Natural killer cell (primary cell): Measurements from ENCODE around the gene ELMO1. TPM values are rescaled to one million over a fixed set of nuclear protein-coding genes. Genes with fewer than 3 reads are reported as not detected.
A peak's percentile ranks its signal among the peaks of the same experiment; 100 is the strongest.

Experiments used
- ATAC-seq, 3 donors: fragments of 150-1000 bp in 2 of 3; fragments of 200-7000 bp in 1 of 3; cut with Tn5 transposase; 1 replicate in 1 of 3; 2 replicates in 2 of 3; pipeline ENCODE4 v1.10.0; 2021; ENCODE audit warnings: mild to moderate bottlenecking in 2 of 3, moderate library complexity in 2 of 3
- DNase-seq, 2 donors: peaks; one replicate each; pipeline versions ENCODE4 v3.0.0 to v3.0.0-alpha.2; 2013 to 2021; ENCODE audit warnings: mixed read lengths in 1 of 2
- H3K27ac ChIP-seq: one replicate; pipeline ENCODE4 v1.5.1; 2013; ENCODE audit warnings: mild to moderate bottlenecking, low read length
- H3K27me3 ChIP-seq: one replicate; pipeline ENCODE4 v1.6.1; 2013; ENCODE audit warnings: low read length; ENCODE audit not compliant: control insufficient read depth, insufficient read depth
- H3K36me3 ChIP-seq: one replicate; pipeline ENCODE4 v1.6.1; 2013; ENCODE audit warnings: low read length; ENCODE audit not compliant: control insufficient read depth, insufficient read depth
- H3K4me1 ChIP-seq: one replicate; pipeline ENCODE4 v1.6.1; 2013; ENCODE audit warnings: low read length; ENCODE audit not compliant: control insufficient read depth, insufficient read depth
- H3K4me3 ChIP-seq: one replicate; pipeline ENCODE4 v1.5.1; 2013; ENCODE audit warnings: low read length
- H3K9me3 ChIP-seq: one replicate; pipeline ENCODE4 v1.6.1; 2013; ENCODE audit warnings: low read length; ENCODE audit not compliant: control insufficient read depth, insufficient read depth
- H3K27ac Mint-ChIP-seq, 2 donors: one replicate each; pipeline ENCODE4 v1.8.0; 2022; ENCODE audit warnings: mild to moderate bottlenecking in 2 of 2, mixed read lengths in 2 of 2, moderate library complexity in 1 of 2
- H3K27me3 Mint-ChIP-seq, 2 donors: one replicate each; pipeline ENCODE4 v1.8.0; 2022; ENCODE audit warnings: low read depth in 2 of 2, mixed read lengths in 2 of 2
- H3K36me3 Mint-ChIP-seq: one replicate; pipeline ENCODE4 v1.8.0; 2022; ENCODE audit warnings: mixed read lengths
- H3K4me1 Mint-ChIP-seq, 2 donors: one replicate each; pipeline ENCODE4 v1.8.0; 2022; ENCODE audit warnings: mixed read lengths in 2 of 2
- H3K4me3 Mint-ChIP-seq: one replicate; pipeline ENCODE4 v1.8.0; 2022; ENCODE audit warnings: mild to moderate bottlenecking, moderate library complexity, mixed read lengths
- H3K9me3 Mint-ChIP-seq, 2 donors: one replicate each; pipeline ENCODE4 v1.8.0; 2022; ENCODE audit warnings: mixed read lengths in 2 of 2
- WGBS: methylation state at CpG from one replicate; pipeline ENCODE4 v1.1.7; 2013; ENCODE audit warnings: missing lambda C conversion rate; ENCODE audit not compliant: insufficient coverage; 5-methylcytosine and 5-hydroxymethylcytosine counted together
- intact Hi-C: fragments of 100-400 bp; cut with micrococcal nuclease; formaldehyde crosslinking; loops from one replicate; pipeline ENCODE4 v1.14.2; 2022
- total RNA-seq, 4 donors: library from RNA; stranded (reverse); fragments of 120-200 nt in 1 of 4; gene quantifications; one replicate each; pipeline versions ENCODE4 v1.2.3 to v1.2.4, GENCODE V29; 2013 to 2022
- TF ChIP-seq, protein P1 (sequence below): fragments of 200-600 bp; IDR thresholded peaks from one replicate; pipeline ENCODE4 v1.8.0; 2022; ENCODE audit warnings: antibody characterized with exemption

Gene ELMO1
- total RNA-seq, 3 donors from 2014 or later (not counting 1 experiment from before 2014, with no cell fraction given) = 127 to 147 (median 130) TPM

DNA sequence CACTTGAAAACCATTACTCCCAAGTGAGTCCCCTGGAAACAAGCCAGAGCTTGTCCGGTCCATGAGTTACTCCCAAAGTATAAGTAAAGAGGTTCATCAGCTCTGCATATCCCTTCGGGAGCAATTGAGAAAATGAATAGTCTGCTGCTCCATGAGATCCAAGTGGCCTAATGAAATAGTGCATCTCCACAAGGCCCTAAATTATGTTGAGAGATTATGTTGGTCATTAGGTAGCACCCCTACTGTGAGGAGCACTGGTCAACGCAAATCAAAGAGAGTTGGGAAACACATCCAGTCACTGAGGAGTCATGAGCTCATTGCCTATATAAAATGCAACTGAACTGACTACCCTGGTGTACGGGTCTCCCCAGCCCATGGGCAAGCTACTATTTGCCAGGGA, 518.9 kb downstream of the ELMO1 start:
- no peak for ATAC-seq
- H3K27ac Mint-ChIP-seq = no peak overlapping the region

DNA sequence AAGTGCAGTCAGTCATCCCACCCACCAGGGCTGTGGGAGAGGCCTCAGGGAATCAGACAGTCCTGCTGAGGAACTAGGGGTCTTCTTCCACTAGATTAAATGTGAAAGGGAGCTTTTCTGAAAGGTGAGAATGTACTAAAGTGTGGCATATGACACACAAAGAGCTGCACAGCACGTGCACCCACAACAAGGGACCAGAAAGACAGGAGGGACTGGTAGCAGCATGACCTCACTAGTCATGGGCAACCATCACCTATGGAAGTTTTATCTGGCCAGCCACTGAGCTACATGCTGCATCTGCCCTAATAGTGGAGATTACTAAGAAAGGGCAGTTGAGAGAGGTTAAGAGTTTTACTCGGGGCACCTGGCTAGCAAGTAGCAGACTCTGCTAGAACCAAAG, 519.9 kb downstream of the ELMO1 start:
- H3K9me3 ChIP-seq = no peaks in the 10 kb centered on the region
- H3K4me1 Mint-ChIP-seq = peaks cover 49 to 65% of the 10 kb centered on the region in 2 donors
- H3K27ac ChIP-seq = no peak overlapping the region
- peaks cover 7% of the 10 kb centered on the region for H3K36me3 Mint-ChIP-seq
- H3K27ac Mint-ChIP-seq = no peak overlapping the region
- H3K4me3 Mint-ChIP-seq = no peak overlapping the region
- no peaks in the 10 kb centered on the region for H3K9me3 Mint-ChIP-seq
- H3K4me3 ChIP-seq = no peak overlapping the region
- DNase-seq = no peak
- no peaks in the 10 kb centered on the region for H3K27me3 ChIP-seq
- no peak for ATAC-seq
- H3K4me1 ChIP-seq = peaks cover 16% of the 10 kb centered on the region
- no peaks in the 10 kb centered on the region for H3K36me3 ChIP-seq
- TF ChIP-seq, protein P1, sequence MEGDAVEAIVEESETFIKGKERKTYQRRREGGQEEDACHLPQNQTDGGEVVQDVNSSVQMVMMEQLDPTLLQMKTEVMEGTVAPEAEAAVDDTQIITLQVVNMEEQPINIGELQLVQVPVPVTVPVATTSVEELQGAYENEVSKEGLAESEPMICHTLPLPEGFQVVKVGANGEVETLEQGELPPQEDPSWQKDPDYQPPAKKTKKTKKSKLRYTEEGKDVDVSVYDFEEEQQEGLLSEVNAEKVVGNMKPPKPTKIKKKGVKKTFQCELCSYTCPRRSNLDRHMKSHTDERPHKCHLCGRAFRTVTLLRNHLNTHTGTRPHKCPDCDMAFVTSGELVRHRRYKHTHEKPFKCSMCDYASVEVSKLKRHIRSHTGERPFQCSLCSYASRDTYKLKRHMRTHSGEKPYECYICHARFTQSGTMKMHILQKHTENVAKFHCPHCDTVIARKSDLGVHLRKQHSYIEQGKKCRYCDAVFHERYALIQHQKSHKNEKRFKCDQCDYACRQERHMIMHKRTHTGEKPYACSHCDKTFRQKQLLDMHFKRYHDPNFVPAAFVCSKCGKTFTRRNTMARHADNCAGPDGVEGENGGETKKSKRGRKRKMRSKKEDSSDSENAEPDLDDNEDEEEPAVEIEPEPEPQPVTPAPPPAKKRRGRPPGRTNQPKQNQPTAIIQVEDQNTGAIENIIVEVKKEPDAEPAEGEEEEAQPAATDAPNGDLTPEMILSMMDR = no peak
- no peaks in the 10 kb centered on the region for H3K27me3 Mint-ChIP-seq
- intact Hi-C loops = no loop called here
- 84% methylated on average over 2 of the region's 2 CpGs for WGBS

More for the DNA sequence above, 518.9 kb downstream of the ELMO1 start:
- H3K27me3 Mint-ChIP-seq = no peaks in the 10 kb centered on the region
- intact Hi-C loops = no loop called here
- Histone ChIP-seq H3K27ac (no peak overlapping the region), H3K4me3 (no peak overlapping the region), H3K36me3 (no peaks in the 10 kb centered on the region), H3K9me3 (peaks cover 3% of the 10 kb centered on the region), H3K4me1 (peaks cover 15% of the 10 kb centered on the region), H3K27me3 (no peaks in the 10 kb centered on the region)
- peaks cover 41 to 61% of the 10 kb centered on the region in 2 donors for H3K4me1 Mint-ChIP-seq
- no peaks in the 10 kb centered on the region for H3K9me3 Mint-ChIP-seq
- no peak for DNase-seq
- 98% methylated on average over 4 of the region's 4 CpGs for WGBS
- H3K36me3 Mint-ChIP-seq = peaks cover 8% of the 10 kb centered on the region
- TF ChIP-seq, protein P1 = no peak
- no peak overlapping the region for H3K4me3 Mint-ChIP-seq

DNA sequence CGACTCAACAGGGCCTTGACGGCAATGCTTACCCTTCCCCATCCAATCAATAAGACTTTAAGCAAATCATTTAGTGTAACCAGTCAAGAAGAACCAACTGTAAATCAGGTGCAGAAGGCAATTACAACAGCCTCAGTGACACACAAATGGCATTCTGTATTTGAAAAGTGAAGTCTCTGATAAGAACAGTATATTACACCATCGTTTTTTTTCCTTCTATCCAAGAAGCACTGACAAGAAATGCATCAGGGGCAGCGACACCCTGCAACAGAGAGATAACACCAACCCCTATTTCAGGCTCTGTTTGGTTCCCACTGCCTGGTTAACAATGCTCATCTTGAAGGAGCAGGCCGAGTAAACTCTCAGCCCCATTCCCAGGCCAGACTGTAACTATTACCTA, 520.4 kb downstream of the ELMO1 start:
- no peaks in the 10 kb centered on the region for H3K27me3 ChIP-seq
- H3K36me3 Mint-ChIP-seq = peaks cover 3% of the 10 kb centered on the region
- H3K27ac Mint-ChIP-seq = peak overlapping the region in 1 of 2 donors; percentile 33
- intact Hi-C loops = no loop called here
- peaks cover 14% of the 10 kb centered on the region for H3K4me1 ChIP-seq
- no peaks in the 10 kb centered on the region for H3K9me3 ChIP-seq
- peaks cover 48 to 65% of the 10 kb centered on the region in 2 donors for H3K4me1 Mint-ChIP-seq
- no peak overlapping the region for H3K27ac ChIP-seq
- no peak overlapping the region for H3K4me3 ChIP-seq
- WGBS = 93% methylated on average over 5 of the region's 5 CpGs
- DNase-seq (no peak), ATAC-seq (no peak)
- no peak overlapping the region for H3K4me3 Mint-ChIP-seq
- H3K36me3 ChIP-seq = no peaks in the 10 kb centered on the region
- H3K27me3 Mint-ChIP-seq = no peaks in the 10 kb centered on the region
- no peaks in the 10 kb centered on the region for H3K9me3 Mint-ChIP-seq
- TF ChIP-seq, protein P1 = no peak

DNA sequence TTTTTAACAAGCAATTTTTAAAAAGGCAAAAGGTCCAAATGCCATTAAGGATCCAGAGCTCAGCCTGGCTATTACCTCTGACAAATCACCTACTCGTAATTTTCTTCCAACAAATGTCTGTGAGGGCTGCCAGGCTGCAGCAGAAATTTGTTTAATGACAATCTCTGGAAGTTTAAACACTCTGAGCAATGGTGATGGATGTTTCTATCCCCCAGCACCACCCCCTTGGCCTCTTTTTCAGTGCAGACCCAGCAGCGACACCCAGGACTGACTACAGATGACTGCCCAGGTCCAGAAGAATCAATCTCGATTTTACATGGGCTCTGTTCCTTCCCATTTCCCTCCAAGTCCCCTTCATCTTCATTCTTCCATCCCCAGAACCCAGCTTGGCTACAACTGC, 523.0 kb downstream of the ELMO1 start:
- H3K9me3 Mint-ChIP-seq = peaks cover 0 to 1% of the 10 kb centered on the region in 2 donors
- peaks cover 13% of the 10 kb centered on the region for H3K36me3 Mint-ChIP-seq
- intact Hi-C loops = no loop called here

More for the DNA sequence above, 523.0 kb downstream of the ELMO1 start:
- Histone ChIP-seq H3K27me3 (no peaks in the 10 kb centered on the region), H3K4me1 (peaks cover 8% of the 10 kb centered on the region), H3K36me3 (no peaks in the 10 kb centered on the region), H3K9me3 (no peaks in the 10 kb centered on the region), H3K4me3 (no peak overlapping the region), H3K27ac (no peak overlapping the region)
- H3K4me1 Mint-ChIP-seq = peaks cover 35 to 48% of the 10 kb centered on the region in 2 donors
- DNase-seq = no peak
- TF ChIP-seq, protein P1 = no peak
- no peaks in the 10 kb centered on the region for H3K27me3 Mint-ChIP-seq
- no peak overlapping the region for H3K27ac Mint-ChIP-seq
- WGBS = 92% methylated on average over 3 of the region's 3 CpGs
- ATAC-seq = no peak
- H3K4me3 Mint-ChIP-seq = no peak overlapping the region
